Measurements from ENCODE around the gene MTMR2.
"Not testable (repeated sequence)": the region's sequence is repeated elsewhere in the genome, so short reads cannot be mapped to it uniquely, and the experiment has no call there.

Gene MTMR2

DNA sequence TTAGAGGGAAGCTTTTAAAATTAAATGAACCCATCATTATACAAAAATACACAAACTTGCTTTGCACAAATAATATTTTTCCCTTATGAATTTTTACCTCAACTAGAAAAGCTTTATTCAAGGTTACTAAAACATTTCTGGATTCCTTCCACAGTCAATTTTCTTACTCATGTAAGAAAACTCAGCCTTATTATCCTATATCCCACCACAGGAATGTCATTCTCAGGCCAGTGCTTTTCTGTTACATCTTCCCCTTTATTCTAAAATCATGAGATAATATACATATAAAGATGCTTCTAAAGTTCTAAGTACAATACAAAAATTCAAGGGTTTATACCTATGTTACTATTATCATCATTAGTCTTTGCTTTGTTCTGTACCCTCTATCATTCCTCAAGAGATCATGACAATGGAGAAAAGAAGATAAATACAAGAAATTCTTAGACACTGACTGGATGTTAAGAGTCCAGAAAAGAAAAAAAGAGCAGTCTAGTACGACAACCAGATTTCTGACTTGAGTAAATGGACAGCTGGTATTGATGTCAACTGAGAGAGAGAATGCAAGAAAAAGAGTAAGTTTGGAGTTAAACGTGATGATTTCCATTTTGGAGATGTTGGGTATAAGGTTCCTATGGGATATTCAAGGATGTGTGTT is 60.3 kb downstream of the MTMR2 start:
- Histone ChIP-seq H3K9me3 (ENCODE audit: control insufficient read depth in 2 of 2, low read length in 2 of 2) (no peaks in the 10 kb centered on the region), H3K36me3 (ENCODE audit: control insufficient read depth in 2 of 2, insufficient read depth in 2 of 2, low read length in 2 of 2) (peaks cover 3 to 6% of the 10 kb centered on the region in 2 donors), H3K9ac (ENCODE audit: low read depth in 1 of 2, low read length in 2 of 2) (no peak overlapping the region), H3K4me1 (ENCODE audit: control insufficient read depth in 2 of 2, insufficient read depth in 2 of 2, low read length in 2 of 2) (no peaks in the 10 kb centered on the region), H3K27ac (ENCODE audit: low read depth in 2 of 2, low read length in 2 of 2) (no peak overlapping the region), H3K4me3 (ENCODE audit: low read length in 2 of 2) (no peak overlapping the region), H3K27me3 (ENCODE audit: control insufficient read depth in 2 of 2, insufficient read depth in 2 of 2, low read length in 2 of 2) (no peaks in the 10 kb centered on the region)

DNA sequence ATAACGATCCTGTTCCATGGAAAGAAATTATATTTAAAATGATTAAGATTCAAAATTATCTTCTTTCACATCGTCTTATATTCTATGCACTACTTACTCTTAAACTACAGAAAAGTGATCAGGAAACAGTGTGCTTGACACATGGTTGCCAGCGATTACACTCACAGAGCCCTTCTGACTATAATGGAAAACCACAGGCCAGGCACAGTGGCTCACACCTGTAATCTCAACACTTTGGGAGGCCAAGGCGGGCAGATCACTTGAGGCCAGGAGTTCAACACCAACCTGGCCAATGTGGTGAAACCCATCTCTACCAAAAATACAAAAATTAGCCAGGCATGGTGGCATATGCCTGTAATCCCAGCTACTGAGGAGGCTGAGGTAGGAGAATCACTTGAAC is 63.9 kb downstream of the MTMR2 start:
- not testable (repeated sequence) for H3K4me1 ChIP-seq (ENCODE audit: control insufficient read depth in 2 of 2, insufficient read depth in 2 of 2, low read length in 2 of 2); H3K4me3 ChIP-seq (ENCODE audit: low read length in 2 of 2); H3K9ac ChIP-seq (ENCODE audit: low read depth in 1 of 2, low read length in 2 of 2); H3K9me3 ChIP-seq (ENCODE audit: control insufficient read depth in 2 of 2, low read length in 2 of 2); H3K27me3 ChIP-seq (ENCODE audit: control insufficient read depth in 2 of 2, insufficient read depth in 2 of 2, low read length in 2 of 2); H3K27ac ChIP-seq (ENCODE audit: low read depth in 2 of 2, low read length in 2 of 2)
- H3K36me3 ChIP-seq (ENCODE audit: control insufficient read depth in 2 of 2, insufficient read depth in 2 of 2, low read length in 2 of 2), result peaks cover 2 to 13% of the 10 kb centered on the region in 2 donors

DNA sequence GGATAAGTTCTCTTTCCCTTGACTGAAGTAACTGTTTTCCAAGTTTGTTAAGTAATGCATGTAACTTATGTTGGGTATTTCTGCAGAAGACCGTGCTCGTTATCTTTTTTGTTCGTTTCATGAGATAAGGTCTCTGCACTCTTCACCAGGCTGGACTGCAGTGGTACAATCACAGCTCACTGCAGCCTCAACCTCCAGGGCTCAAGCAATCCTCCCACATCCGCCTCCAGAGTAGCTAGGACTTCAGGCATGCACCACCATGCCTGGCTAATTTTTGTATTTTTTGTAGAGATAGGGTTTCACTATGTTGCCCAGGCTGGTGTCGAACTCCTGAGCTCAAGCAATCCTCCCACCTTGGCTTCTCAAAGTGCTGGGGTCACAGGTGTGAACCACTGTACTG is 69.5 kb downstream of the MTMR2 start:
- H3K4me3 ChIP-seq (ENCODE audit: low read length in 2 of 2); H3K9ac ChIP-seq (ENCODE audit: low read depth in 1 of 2, low read length in 2 of 2); H3K9me3 ChIP-seq (ENCODE audit: control insufficient read depth in 2 of 2, low read length in 2 of 2); H3K27me3 ChIP-seq (ENCODE audit: control insufficient read depth in 2 of 2, insufficient read depth in 2 of 2, low read length in 2 of 2); H3K4me1 ChIP-seq (ENCODE audit: control insufficient read depth in 2 of 2, insufficient read depth in 2 of 2, low read length in 2 of 2); H3K27ac ChIP-seq (ENCODE audit: low read depth in 2 of 2, low read length in 2 of 2): not testable (repeated sequence)
- H3K36me3 ChIP-seq (ENCODE audit: control insufficient read depth in 2 of 2, insufficient read depth in 2 of 2, low read length in 2 of 2), result peaks cover 2 to 12% of the 10 kb centered on the region in 2 donors

DNA sequence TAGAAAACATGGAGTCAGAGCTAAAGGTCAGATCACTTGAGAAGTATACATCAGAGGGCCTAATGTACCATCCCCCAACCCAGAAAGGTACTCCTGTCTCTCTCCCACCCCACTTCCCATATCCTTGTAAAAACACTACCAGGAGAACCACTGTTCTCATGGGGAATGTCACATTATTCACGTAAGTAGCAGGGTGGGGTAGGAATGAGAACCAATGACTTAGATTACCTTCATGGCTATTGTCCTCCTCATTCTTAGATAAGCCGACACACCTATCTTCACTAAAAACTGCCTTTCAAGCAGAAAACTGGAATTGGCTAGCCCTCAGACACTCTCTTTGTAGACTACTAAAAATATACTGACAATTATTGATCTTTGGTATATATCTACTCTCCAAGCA is 70.0 kb downstream of the MTMR2 start:
- Histone ChIP-seq H3K27me3 (ENCODE audit: control insufficient read depth in 2 of 2, insufficient read depth in 2 of 2, low read length in 2 of 2) (no peaks in the 10 kb centered on the region), H3K9ac (ENCODE audit: low read depth in 1 of 2, low read length in 2 of 2) (no peak overlapping the region), H3K4me3 (ENCODE audit: low read length in 2 of 2) (no peak overlapping the region), H3K4me1 (ENCODE audit: control insufficient read depth in 2 of 2, insufficient read depth in 2 of 2, low read length in 2 of 2) (no peaks in the 10 kb centered on the region), H3K9me3 (ENCODE audit: control insufficient read depth in 2 of 2, low read length in 2 of 2) (no peaks in the 10 kb centered on the region), H3K36me3 (ENCODE audit: control insufficient read depth in 2 of 2, insufficient read depth in 2 of 2, low read length in 2 of 2) (peaks cover 2 to 12% of the 10 kb centered on the region in 2 donors), H3K27ac (ENCODE audit: low read depth in 2 of 2, low read length in 2 of 2) (no peak overlapping the region)

DNA sequence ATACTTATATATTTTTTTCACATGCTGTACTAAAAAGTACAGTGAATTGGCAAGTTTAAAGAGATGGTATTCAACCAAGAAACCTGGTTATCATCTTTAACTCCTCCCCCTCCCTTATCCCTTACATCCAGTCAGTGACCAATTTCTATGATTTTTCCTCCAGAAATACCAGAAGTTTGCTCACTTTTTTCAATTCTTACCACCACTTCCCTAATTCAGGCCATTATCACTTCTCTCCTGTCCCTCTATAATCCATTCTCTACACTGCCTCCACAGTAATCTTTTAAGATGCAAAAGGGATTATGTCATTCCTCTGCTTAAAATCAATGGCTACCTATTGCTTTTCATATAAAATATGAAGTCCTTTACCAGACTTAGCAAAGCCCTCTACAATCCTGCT is 70.8 kb downstream of the MTMR2 start:
- Histone ChIP-seq H3K27ac (ENCODE audit: low read depth in 2 of 2, low read length in 2 of 2) (no peak overlapping the region), H3K27me3 (ENCODE audit: control insufficient read depth in 2 of 2, insufficient read depth in 2 of 2, low read length in 2 of 2) (no peaks in the 10 kb centered on the region), H3K4me3 (ENCODE audit: low read length in 2 of 2) (no peak overlapping the region), H3K4me1 (ENCODE audit: control insufficient read depth in 2 of 2, insufficient read depth in 2 of 2, low read length in 2 of 2) (no peaks in the 10 kb centered on the region), H3K9ac (ENCODE audit: low read depth in 1 of 2, low read length in 2 of 2) (no peak overlapping the region), H3K36me3 (ENCODE audit: control insufficient read depth in 2 of 2, insufficient read depth in 2 of 2, low read length in 2 of 2) (peaks cover 2 to 12% of the 10 kb centered on the region in 2 donors), H3K9me3 (ENCODE audit: control insufficient read depth in 2 of 2, low read length in 2 of 2) (no peaks in the 10 kb centered on the region)

DNA sequence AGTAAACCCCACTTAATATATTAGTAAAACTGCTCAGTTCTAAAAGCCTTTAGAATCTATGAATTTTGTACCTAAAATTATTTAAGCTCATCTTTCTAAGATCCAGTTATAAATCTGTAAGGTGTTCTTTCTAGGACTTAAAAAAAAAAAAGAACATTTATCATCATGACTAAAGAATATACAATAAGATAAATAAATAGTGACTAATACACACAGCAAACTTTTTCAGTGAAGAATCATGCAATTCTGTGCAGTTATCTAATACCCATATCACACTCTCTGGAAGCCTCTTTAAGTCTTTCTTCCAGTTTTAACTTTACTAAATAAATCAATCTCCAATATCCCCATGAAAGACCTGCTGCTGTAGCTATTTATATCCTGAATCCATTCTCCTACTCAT is 73.8 kb downstream of the MTMR2 start:
- peaks cover 15 to 18% of the 10 kb centered on the region in 2 donors for H3K36me3 ChIP-seq (ENCODE audit: control insufficient read depth in 2 of 2, insufficient read depth in 2 of 2, low read length in 2 of 2)

DNA sequence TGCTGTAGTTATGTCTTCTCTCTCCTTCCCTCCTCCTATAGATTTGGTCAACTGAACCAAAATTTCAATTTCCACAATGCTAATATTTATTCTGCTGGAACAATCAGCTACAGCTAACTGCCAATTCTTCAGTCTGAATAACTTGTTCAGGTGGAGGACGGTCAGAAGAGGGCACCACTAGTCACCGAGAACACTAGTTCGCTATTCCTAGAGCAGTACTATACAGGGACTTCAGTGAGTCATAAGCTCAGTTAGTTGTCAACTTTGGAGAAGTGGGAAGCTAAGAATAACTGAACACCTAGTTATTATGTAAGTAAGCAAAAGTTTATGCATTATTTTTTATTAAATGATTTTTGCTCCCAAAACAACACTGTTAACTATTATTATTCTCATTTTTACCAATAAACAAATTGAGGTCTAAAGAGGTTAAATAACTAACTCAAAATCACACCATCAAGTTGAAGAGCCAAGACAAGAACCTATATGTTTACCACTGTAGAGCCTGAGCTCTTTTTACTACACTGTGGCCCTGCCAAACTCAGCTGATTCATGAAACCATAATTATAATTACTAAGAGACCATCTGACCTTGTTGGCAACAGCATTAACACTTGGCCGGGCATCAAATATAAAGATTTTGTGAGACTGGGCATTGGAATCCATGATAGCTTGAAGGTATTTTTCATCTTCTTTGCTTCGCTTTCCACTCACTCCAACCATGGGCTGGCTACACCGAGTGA is 74.7 kb downstream of the MTMR2 start:
- Histone ChIP-seq H3K27ac (ENCODE audit: low read depth in 2 of 2, low read length in 2 of 2) (no peak overlapping the region), H3K36me3 (ENCODE audit: control insufficient read depth in 2 of 2, insufficient read depth in 2 of 2, low read length in 2 of 2) (peaks cover 22 to 23% of the 10 kb centered on the region in 2 donors), H3K9ac (ENCODE audit: low read depth in 1 of 2, low read length in 2 of 2) (no peak overlapping the region), H3K9me3 (ENCODE audit: control insufficient read depth in 2 of 2, low read length in 2 of 2) (no peaks in the 10 kb centered on the region), H3K27me3 (ENCODE audit: control insufficient read depth in 2 of 2, insufficient read depth in 2 of 2, low read length in 2 of 2) (no peaks in the 10 kb centered on the region), H3K4me1 (ENCODE audit: control insufficient read depth in 2 of 2, insufficient read depth in 2 of 2, low read length in 2 of 2) (no peaks in the 10 kb centered on the region), H3K4me3 (ENCODE audit: low read length in 2 of 2) (no peak overlapping the region)

More for the DNA sequence above, 73.8 kb downstream of the MTMR2 start:
- Histone ChIP-seq H3K27ac (ENCODE audit: low read depth in 2 of 2, low read length in 2 of 2) (no peak overlapping the region), H3K27me3 (ENCODE audit: control insufficient read depth in 2 of 2, insufficient read depth in 2 of 2, low read length in 2 of 2) (no peaks in the 10 kb centered on the region), H3K4me3 (ENCODE audit: low read length in 2 of 2) (no peak overlapping the region), H3K9ac (ENCODE audit: low read depth in 1 of 2, low read length in 2 of 2) (no peak overlapping the region), H3K9me3 (ENCODE audit: control insufficient read depth in 2 of 2, low read length in 2 of 2) (no peaks in the 10 kb centered on the region), H3K4me1 (ENCODE audit: control insufficient read depth in 2 of 2, insufficient read depth in 2 of 2, low read length in 2 of 2) (no peaks in the 10 kb centered on the region)

DNA sequence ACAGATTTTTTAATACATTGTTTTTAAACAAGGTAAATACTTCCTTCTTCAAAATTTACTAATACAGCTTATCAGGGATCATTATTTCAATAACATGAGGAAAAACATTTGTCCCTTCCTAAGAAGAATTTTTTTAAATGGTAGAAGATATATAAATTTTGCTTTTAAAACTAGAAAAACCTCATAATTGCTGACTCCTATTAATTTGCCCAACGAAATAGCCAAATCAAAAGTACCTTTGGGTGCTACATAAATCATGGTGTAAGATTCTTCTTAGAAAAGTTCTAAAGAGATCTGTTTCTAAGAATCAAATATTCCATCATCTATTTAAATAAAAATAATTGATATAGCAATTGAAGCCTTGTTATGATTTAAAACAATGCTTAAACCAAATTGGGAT is 78.7 kb downstream of the MTMR2 start:
- Histone ChIP-seq H3K4me1 (ENCODE audit: control insufficient read depth in 2 of 2, insufficient read depth in 2 of 2, low read length in 2 of 2) (no peaks in the 10 kb centered on the region), H3K36me3 (ENCODE audit: control insufficient read depth in 2 of 2, insufficient read depth in 2 of 2, low read length in 2 of 2) (peaks cover 28 to 30% of the 10 kb centered on the region in 2 donors), H3K9ac (ENCODE audit: low read depth in 1 of 2, low read length in 2 of 2) (no peak overlapping the region), H3K4me3 (ENCODE audit: low read length in 2 of 2) (no peak overlapping the region), H3K9me3 (ENCODE audit: control insufficient read depth in 2 of 2, low read length in 2 of 2) (no peaks in the 10 kb centered on the region), H3K27ac (ENCODE audit: low read depth in 2 of 2, low read length in 2 of 2) (no peak overlapping the region), H3K27me3 (ENCODE audit: control insufficient read depth in 2 of 2, insufficient read depth in 2 of 2, low read length in 2 of 2) (no peaks in the 10 kb centered on the region)

DNA sequence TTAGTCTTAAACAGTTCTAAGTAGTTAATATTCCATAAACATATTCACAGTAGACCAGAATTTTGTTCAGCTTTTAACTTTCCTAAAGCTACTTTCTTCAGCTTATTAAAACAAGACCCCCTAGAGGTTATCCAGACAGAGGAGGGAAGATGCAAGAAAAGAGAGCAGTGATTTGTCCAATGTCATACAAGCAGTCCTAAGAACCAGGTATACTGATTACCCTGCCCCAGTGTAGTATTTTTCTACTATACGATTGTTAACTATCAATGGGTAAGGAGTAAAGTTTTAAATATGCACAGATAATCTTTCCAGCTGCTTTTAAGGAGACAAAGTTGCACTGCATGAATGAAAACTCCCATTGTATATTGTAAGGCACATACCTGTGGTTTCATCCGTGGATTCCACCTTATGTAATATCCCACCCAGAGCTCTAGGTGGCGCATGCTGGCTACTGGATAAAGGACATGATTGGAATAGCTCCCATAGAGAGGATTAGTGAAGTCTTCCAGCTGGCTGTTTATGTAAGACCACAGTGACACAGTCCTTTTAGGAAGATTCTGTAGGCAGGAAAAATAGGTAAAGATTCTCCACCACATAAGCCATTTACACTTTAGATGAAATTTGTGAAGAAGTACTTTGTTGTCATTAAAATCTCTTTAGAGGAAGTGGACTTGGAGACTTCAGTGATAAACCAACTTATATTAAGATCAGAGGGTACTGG is 88.0 kb downstream of the MTMR2 start:
- Histone ChIP-seq H3K36me3 (ENCODE audit: control insufficient read depth in 2 of 2, insufficient read depth in 2 of 2, low read length in 2 of 2) (peaks cover 11 to 40% of the 10 kb centered on the region in 2 donors), H3K4me3 (ENCODE audit: low read length in 2 of 2) (no peak overlapping the region), H3K9ac (ENCODE audit: low read depth in 1 of 2, low read length in 2 of 2) (no peak overlapping the region), H3K9me3 (ENCODE audit: control insufficient read depth in 2 of 2, low read length in 2 of 2) (no peaks in the 10 kb centered on the region), H3K27ac (ENCODE audit: low read depth in 2 of 2, low read length in 2 of 2) (no peak overlapping the region), H3K4me1 (ENCODE audit: control insufficient read depth in 2 of 2, insufficient read depth in 2 of 2, low read length in 2 of 2) (no peaks in the 10 kb centered on the region), H3K27me3 (ENCODE audit: control insufficient read depth in 2 of 2, insufficient read depth in 2 of 2, low read length in 2 of 2) (no peaks in the 10 kb centered on the region)

DNA sequence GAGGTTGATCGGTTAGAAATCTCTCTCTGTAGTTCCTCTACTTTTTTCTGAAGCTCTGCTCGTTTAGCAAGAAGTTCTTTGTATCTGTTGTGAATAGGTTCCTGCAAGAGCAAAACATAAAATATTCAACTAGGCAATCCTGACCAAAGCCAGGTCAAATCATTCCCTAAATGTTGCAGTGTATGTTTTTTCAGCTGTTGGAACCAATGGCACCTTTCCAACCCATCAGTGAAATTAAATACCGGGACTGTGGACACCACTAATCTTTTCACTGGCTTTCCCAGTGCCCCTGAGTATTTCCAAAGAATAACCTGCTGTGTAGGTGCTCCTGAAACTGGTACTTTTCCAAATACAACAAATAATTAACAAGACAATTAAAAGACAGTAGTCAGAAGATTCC is 88.6 kb downstream of the MTMR2 start:
- H3K27ac ChIP-seq (ENCODE audit: low read depth in 2 of 2, low read length in 2 of 2), result no peak overlapping the region
- no peak overlapping the region for H3K9ac ChIP-seq (ENCODE audit: low read depth in 1 of 2, low read length in 2 of 2)
- H3K9me3 ChIP-seq (ENCODE audit: control insufficient read depth in 2 of 2, low read length in 2 of 2), result no peaks in the 10 kb centered on the region
- H3K4me1 ChIP-seq (ENCODE audit: control insufficient read depth in 2 of 2, insufficient read depth in 2 of 2, low read length in 2 of 2), result no peaks in the 10 kb centered on the region
- H3K4me3 ChIP-seq (ENCODE audit: low read length in 2 of 2), result no peak overlapping the region
- peaks cover 10 to 42% of the 10 kb centered on the region in 2 donors for H3K36me3 ChIP-seq (ENCODE audit: control insufficient read depth in 2 of 2, insufficient read depth in 2 of 2, low read length in 2 of 2)
- no peaks in the 10 kb centered on the region for H3K27me3 ChIP-seq (ENCODE audit: control insufficient read depth in 2 of 2, insufficient read depth in 2 of 2, low read length in 2 of 2)

Data from mucosa of rectum (tissue), 2 donors.